ENCODE data around the gene BCKDK. TPM values are rescaled to one million over a fixed set of nuclear protein-coding genes. Genes with fewer than 3 reads are reported as not detected.

BCKDK gene
- total and polyA plus RNA-seq, 2 donors (not counting 3 experiments of a cell fraction or from before 2014, with no cell fraction given): 57.8 to 78.3 TPM

- Histone ChIP-seq H3K9me1 (replicated peaks; ENCODE audit: control insufficient read depth, extremely low read depth, insufficient read depth, low read length) (no peaks in the 10 kb centered on the region), H3K36me3 (ENCODE audit: control insufficient read depth in 2 of 2, extremely low read depth in 1 of 2, insufficient read depth in 2 of 2, low read length in 2 of 2) (peaks cover 10 to 31% of the 10 kb centered on the region in 2 experiments), H3K4me3 (replicated peaks in 1 of 3; ENCODE audit: insufficient read depth in 1 of 3, low read depth in 1 of 3, low read length in 3 of 3) (no peak overlapping the region), H3K9me3 (replicated peaks; ENCODE audit: control insufficient read depth, insufficient read depth, low read length) (no peaks in the 10 kb centered on the region), H3K9ac (replicated peaks; ENCODE audit: extremely low read depth, insufficient read depth, low read length) (no peak overlapping the region), H3K4me2 (ENCODE audit: insufficient read depth, low read length) (no peak overlapping the region), H3K4me1 (ENCODE audit: control insufficient read depth, extremely low read depth, insufficient read depth, low read length) (peaks cover 12% of the 10 kb centered on the region), H3K79me2 (ENCODE audit: control insufficient read depth, insufficient read depth, low read length) (peaks cover 11% of the 10 kb centered on the region), H4K20me1 (replicated peaks; ENCODE audit: control insufficient read depth, extremely low read depth, insufficient read depth, low read length) (no peaks in the 10 kb centered on the region), H3K27ac (ENCODE audit: insufficient read depth, low read depth, low read length) (no peak overlapping the region), H2AFZ (ENCODE audit: low read depth, low read length) (no peak overlapping the region), H3K27me3 (ENCODE audit: control insufficient read depth in 2 of 2, insufficient read depth in 2 of 2, low read length in 2 of 2) (no peaks in the 10 kb centered on the region)
- CTCF ChIA-PET: no interaction called here
- TSS peak; percentile 16 for BruUV-seq (replicated peaks)
- TF ChIP-seq MYC (IDR thresholded peaks at IDR 0.05; ENCODE audit: low read depth, low read length) (no peak), CTCF (IDR thresholded peaks at IDR 0.05; ENCODE audit: extremely low read depth in 1 of 2, insufficient read depth in 1 of 2, low read depth in 1 of 2, low read length in 2 of 2) (no peak), POLR2AphosphoS5 (IDR thresholded peaks at IDR 0.05; ENCODE audit: insufficient read depth, low read depth, low read length) (no peak), EZH2 (IDR thresholded peaks at IDR 0.05; ENCODE audit: borderline replicate concordance, low read depth, low read length, severe bottlenecking) (no peak), POLR2A (IDR thresholded peaks at IDR 0.05; ENCODE audit: low read depth, low read length) (no peak), GATA2 (IDR thresholded peaks at IDR 0.05; ENCODE audit: insufficient read depth, insufficient read length, low read depth, low read length) (no peak), MAX (IDR thresholded peaks at IDR 0.05; ENCODE audit: insufficient read depth, insufficient read length) (no peak), FOS (IDR thresholded peaks at IDR 0.05; ENCODE audit: borderline replicate concordance, insufficient read depth, low read length) (no peak), JUN (IDR thresholded peaks at IDR 0.05; ENCODE audit: borderline replicate concordance, insufficient read depth, insufficient read length, low read depth) (no peak)
- POLR2A ChIA-PET: no interaction called here
- intact Hi-C loops (cut with micrococcal nuclease): no loop called here
- DNase-seq (ENCODE audit: low read depth, low spot score) (no peak), FAIRE-seq (no peak)
- dilution Hi-C loops (cut with MboI; ENCODE audit: extremely low pct_ligation_motif_present, low sequenced_read_pairs): no loop called here
Measured at GRCh38 chr16:31111881-31112466, 3.8 kb downstream of the BCKDK start.

Measured in endothelial cell of umbilical vein (primary cell).